Measurements from ENCODE around the gene FAM124B.

The FAM124B gene

DNA sequence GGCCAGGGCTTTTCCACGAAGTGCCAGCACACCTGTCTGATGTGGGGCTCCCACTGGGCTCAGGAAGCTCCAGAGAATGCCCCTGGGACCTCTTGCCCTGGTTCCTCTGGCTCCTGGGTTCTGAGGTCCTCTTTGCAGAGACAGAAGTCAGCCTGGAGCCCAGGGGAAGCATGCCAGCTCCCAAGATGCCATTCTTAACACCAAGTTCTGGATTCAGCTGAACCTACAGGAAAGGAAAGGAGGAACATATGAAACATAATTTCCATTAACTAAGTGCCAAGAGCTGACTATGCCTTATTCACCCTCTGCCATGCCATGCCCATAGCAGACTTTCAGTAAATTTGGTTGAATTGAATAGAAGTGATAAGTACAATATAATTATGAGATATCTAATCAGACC is 21.9 kb downstream of the FAM124B start:
- DNase-seq: no peak

- no peak for DNase-seq
These were observed 22.7 kb downstream of the FAM124B start for GRCh38 chr2:224379172-224379571.

DNA sequence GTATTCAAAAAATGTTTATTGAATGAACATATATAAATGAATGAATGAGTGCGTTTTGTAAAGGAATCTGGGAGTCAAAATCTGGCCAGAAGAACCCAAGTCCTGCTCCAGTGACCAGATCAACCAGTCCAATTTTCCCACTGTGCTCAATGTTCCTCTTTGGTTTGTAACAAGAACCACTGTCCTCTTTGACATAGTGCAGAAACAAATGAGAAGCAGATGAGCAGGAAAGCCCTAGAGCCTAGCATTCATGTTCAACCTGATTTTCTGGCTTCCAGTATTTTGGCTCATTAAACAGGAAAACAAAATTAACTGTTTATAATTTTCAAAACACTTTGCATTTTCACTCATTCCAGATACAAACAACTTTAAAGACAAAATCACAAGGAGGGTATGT is 23.2 kb downstream of the FAM124B start:
- no peak for DNase-seq

DNA sequence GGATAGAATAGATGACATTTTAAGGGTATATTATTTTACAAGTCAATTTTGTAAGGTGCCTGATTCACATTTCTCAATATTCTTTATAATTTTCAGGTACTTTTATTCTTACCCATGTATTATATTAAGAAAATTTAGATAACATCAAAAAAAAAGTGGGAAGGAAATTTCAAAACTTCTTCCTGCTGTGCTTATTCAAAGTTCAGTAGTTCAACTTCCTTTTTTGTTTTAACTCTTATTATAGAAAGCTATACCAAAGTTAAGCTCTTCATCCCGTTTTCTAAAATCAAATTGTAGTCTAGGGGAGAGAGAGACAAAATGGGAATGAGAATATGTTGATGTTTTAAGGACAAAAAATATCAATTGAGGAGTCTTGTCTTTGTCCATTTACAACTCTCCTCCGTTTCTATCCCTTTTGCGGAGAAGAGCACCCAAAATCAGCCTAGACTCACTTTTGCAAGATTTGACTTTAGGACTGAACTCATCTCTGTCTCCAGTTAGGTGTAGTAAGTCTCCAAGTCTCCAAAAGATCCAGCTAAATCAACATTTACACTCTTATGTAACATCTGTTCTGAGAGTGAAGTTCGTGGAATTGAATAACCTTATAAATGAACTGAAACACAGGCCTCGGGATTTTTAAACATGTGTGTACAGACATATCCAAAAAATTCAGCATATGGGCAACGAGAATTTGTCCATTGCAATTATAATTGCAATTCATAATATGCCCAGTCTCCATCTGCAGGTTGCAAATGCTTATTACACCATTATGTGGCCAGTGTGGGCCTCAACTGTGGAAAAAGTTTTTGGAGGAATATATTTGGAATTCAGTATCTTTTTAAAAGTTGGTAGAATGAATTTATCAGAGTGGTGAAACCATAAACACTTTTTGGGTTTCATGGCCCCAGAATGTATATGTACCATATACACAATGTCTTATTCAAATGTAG is 23.9 kb downstream of the FAM124B start:
- no peak for DNase-seq

DNA sequence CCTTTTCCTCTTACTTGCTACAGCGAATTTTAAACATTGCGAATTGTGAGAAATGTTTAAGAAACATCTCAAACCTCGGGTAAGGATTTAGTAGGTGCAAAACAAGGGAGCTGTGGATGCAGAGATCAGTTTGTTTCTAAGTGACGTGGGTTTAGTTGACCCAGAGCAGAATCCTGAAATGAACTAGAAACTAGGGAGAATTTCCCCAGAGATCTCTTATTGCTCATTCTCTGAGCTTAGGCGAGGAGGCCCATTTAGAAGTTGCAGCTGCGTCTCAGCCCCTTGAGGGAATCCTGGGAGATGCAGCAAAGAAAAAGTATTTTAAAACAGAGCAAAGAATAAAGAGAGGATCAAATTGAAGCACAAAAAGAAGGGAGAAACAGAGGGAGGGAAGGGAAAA is 29.3 kb downstream of the FAM124B start:
- no peak for DNase-seq

DNA sequence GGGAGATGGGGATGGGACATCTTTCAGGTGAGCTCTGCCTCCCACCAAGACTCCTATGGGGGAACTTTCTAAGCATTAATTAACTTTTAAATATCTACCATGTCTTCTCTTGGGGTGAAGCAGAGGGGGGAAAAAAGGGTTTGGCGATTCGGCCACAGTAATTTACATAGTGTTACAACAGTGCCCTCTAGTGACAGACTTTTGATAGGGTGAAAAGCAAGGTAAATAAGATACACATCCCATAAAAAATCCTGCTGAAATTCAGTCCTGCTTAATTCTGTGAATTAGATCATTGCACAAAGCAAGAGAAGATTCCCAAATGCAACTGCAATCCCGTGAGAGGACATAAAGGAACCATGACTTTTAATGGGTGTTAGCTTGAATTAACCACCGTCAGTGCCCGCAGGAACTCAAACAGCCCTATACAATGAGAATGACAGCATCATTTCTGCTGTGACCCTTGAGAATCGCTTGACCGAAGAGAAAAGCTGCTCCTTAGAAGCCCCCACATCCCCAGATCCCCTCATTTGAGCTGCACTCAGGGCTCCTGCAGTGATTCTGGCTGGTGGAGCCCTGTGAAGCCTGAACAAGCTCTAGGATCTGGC is 32.8 kb downstream of the FAM124B start:
- no peak for DNase-seq

- no peak for DNase-seq
These were observed 35.6 kb downstream of the FAM124B start for GRCh38 chr2:224366267-224366844.

GRCh38 chr2:224365331-224365730 is 36.6 kb downstream of the FAM124B start:
- no peak for DNase-seq

DNA sequence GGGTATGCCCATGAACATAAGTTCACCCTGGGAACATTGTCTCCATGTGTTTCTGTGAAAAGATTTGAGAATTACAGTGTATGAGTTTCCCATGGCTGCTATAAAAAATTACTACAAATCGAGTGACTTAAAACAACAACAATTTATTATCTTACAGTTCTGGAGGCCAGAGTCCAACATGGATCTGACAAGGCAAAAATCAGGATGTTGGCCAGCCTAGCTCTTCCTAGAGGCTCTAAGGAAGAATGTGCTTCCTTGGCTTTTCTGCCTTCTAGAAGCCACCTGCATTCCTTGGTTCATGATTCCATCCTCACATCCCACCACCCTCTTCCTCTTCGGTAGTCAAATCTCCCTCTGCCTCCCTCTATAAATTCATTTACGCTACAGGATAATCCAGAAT is 38.6 kb downstream of the FAM124B start:
- no peak for DNase-seq

DNA sequence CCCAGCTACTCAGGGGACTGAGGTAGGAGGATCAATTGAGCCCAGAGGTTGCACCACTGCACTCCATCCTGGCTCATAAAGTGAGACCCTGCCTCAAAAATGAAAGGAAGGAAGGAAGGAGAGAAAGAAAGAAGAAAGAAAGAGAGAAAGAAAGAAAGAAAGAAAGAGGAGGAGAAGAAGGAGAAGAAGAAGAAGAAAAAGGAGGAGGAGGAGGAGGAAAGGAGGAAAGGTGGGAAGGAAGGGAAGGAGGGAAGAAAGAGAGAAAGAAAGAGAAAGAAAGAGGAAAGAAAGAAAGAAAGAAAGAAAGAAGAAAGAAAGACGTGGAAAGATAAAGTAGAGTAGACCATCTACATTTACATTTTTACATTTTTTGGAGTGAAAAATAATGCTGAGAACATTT is 39.8 kb downstream of the FAM124B start:
- DNase-seq: no peak

DNA sequence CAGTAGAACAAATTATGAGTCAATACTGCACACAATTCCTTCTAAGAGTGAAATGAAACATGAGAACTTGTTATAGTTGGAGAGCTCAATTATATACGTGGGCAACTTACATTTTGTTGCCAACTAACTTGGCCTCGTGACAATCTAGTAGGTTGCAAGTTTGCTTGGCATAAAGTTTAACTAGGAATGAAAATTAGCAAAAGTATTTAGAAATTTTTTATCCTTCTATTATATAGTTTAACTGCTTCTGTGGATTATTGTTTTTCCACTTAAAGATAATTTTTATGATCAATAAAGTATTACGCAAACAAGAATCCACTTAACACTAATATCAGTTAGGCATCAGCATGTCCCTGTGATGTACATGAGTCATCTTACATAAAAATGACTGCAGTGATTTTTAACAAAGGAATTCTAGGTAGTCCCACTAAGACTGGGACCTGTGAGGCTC is 41.1 kb downstream of the FAM124B start:
- no peak for DNase-seq

GRCh38 chr2:224359569-224359968 is 42.3 kb downstream of the FAM124B start:
- DNase-seq: peak; percentile 28

GRCh38 chr2:224357098-224357901 is 44.6 kb downstream of the FAM124B start:
- DNase-seq: peak; percentile 67

GRCh38 chr2:224354632-224355211 is 47.2 kb downstream of the FAM124B start:
- no peak for DNase-seq

- no peak for DNase-seq
These were observed 51.2 kb downstream of the FAM124B start for GRCh38 chr2:224350703-224351102.

- DNase-seq: no peak
These were observed 52.5 kb downstream of the FAM124B start for GRCh38 chr2:224349396-224349795.

DNA sequence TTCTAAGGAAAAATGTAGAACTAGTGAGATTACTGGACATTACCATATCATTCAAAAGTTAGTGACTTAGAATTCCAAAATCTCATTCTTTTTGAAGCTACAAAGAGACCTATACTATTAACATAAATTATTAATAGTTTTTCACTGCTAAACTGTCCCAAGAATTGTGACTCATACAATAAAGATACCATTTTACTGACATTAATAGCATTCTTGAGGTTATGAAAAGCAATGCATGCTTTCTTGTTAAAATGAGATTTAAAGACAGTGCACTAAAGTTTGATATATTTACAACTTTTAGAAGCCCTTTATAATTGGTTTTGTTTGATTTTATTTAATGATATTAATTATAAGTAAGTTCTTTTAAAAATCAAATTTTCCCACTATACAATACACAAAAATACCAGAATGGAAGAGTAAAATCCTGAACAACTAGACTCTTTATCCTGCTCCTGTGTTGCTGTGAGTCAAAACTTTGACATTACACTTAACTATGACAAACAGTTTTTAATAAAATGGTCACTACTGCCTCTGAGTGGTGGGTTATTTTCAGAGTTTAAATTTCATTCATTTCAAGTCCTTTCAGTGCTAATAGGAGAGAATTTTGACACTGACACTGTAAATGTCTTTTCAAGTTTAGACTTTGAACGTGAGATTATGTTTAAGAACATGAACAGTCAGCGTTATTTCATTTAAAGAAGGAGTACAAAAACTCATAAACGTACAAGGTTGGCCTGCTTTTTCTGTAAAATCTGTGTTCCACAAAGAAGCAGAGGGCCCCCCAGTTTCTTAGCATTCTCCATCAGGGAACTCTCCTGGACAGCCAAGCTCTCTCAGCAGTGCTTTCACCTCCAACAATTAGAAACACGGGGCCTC is 54.5 kb downstream of the FAM124B start:
- no peak for DNase-seq

DNA sequence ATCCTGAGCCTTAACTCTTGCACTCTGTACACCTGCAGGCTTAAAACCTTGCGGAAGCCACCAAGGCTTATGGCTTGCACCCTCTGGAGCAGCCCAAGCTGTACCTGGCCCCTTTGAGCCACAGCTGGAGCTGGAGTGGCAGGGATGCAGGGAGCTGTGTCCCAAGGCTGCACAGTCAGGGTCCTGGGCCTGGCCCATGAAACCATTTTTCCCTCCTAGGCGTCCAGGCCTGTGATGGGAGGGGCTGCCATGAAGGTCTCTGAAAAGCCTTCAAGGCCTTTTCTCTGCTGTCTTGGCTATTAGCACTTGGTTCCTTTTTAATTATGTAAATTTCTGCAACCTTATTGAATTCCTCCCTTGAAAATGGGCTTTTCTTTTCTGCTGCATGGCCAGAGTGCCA is 56.4 kb downstream of the FAM124B start:
- DNase-seq: no peak

DNA sequence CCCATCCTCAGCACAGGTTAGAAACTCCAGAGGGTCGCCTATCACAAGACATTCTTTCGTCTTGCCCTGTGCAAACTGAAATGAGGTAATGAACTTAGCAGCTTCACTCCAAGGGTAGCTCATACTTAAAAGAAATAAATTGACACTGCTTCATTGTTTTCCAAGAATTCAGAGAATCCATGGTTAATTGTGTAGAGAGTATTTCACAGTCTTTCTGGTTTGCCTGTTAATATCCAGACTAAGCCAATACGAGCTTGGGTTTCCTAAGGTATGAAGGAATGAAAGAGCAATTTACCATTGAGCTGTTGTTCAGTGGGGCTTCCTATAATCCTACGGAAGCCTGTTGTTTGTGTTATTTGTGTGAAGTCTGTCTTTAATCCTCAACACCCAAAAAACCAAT is 58.7 kb downstream of the FAM124B start:
- DNase-seq: no peak

GRCh38 chr2:224335991-224336390 is 65.9 kb downstream of the FAM124B start:
- no peak for DNase-seq

DNA sequence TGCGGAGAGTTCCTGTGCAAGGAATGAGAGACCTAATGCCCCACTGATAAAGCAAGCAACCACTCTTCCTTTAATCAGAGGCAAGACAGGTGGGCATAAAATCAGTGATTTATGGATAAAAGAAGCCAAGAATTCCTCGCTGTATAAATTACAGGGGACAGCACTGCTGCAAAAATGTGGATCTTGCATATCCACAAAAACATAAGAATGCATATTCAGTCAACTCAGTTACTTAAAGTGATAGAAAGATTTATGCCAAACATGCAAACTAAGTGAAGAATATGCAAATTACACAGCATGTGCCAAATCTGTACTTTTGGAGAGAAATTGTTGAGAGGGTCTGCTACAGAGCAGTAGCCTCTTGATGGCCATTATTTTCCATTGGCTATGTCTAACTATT is 67.2 kb downstream of the FAM124B start:
- no peak for DNase-seq

Measured in stimulated activated CD8-positive, alpha-beta memory T cell treated with anti-CD3 and anti-CD28 coated beads, Interleukin-4, amount 100 ng/mL, for 48 hours (primary cell).